C1 segment of cervical spinal cord (tissue), 14 donors: ENCODE results near the gene TGFBR3.

Source experiments
- DNase-seq, 14 donors: peaks; one replicate each; lab custom pipeline; 2025; lab: John Stamatoyannopoulos, UW

Gene TGFBR3

DNA sequence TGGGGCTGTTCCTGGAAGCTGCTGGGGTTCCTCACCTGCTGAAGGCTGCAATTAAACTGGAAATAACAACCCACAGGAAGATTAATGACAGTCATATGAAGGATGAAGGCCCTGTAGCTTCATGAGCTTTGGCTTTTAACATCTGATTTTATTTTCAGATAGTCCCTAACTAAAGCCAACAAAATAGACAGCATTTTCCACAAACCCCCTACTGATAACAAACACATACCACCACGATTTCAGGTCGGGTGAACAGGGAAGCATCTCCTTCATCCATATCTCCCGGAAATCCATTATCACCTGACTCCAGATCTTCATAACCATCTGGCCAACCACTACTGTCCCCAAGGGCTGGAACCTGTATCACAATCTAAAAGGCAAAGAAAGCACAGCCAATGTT is 169.6 kb downstream of the TGFBR3 start:
- no peak for DNase-seq

DNA sequence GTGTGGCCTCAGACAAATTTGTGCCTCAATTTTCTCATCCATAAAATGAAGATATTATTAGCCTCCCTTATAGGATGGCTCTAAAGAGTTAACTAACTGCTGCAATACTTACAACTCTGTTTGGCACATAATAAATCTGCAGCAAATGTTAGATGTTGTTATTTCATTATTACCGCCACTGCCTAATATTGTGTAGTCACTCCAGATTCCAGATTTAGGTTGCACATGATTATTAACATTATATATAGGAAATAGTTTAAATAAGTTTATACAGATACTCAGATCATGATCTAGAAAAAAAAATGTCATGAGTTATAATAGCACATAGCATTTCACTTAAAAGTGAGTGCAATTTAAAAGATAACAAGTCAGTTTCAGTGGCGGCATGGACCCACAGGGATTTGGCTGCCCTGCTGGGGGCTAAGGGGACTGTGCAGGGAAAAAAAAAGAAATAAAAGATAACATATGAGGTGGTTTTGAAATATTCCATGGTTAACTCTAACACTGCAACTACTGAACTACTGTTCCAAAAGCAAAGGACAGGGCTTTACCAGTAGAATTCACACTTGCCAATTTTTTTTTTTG is 170.4 kb downstream of the TGFBR3 start:
- DNase-seq: no peak

- no peak for DNase-seq
Measured at GRCh38 chr1:91714867-91715381, 171.0 kb downstream of the TGFBR3 start.

DNA sequence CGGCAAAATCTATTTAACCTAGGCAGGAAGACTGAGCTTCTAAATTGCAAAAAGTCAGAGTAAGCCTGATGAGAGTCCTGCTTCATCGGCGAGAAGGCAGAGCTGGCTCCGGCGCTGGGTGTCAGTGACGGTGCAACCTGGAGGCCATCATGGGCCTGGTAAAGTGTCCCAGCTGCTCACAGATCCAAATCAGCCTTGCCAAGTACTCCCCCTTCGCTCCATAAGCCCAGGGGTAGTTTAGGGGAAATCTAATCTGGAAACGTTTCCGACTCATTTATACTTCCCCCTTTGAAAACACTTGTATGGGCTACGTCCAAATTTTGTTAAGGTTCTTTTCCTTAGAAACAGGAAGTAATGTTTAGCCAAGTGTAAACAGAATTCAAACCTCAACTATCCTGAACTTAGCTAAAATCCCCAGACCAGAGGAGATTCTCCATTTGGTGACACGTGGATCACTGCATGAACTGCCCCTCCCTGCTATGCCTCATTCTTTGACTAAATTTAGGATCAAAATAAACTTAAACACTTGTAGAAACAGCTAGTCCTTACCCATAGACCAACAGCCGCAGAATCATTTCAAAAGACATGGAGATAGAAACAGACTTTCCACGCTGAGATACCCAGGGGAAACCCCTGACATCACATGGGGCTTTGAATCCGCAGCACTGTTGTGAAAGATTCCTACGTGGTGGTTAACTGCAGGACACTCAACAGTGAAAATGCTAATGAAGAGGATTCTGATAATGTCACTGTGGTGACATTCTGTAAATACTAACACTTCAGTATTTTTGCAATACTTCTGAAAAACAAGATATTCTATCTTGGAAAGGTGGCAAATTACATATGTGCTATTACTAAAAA is 172.7 kb downstream of the TGFBR3 start:
- no peak for DNase-seq

DNA sequence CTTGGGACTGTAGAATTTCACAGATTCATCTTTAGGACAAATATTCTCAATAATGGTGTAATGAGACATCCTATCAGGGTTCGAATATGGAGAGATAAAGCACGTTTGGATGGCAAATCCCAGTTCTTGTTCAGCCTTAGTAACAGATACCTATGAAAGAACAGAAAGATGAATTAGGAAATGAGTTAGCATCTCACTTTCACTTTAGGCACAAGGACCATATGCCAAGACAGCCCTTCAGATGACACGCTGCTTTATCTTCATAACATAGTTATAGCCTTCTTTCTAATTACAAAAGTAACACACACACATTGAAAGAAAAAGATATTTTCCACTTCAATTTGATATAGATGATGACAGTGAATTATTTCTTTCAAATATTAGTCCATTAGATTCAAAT is 173.6 kb downstream of the TGFBR3 start:
- no peak for DNase-seq

- no peak for DNase-seq
Measured at GRCh38 chr1:91711504-91712247, 174.3 kb downstream of the TGFBR3 start.

DNA sequence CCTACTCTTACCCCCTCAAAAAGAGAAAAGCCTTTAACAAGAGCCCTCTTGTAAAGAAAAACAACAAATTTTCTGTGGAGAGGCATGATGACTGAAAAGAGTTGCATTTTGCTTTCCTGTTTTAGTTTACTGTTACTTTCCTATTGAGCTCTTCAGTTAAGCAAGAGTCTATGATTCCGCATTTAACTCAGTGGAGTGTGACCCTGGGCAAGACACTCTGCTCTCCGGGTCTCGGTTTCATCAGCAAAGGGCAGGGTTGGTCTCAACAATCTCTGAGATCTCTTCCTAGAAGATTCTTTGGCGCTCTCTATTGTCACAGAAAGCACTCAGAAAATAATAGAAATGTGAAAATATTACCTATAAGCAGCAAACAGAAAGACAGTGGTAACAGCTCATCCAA is 175.7 kb downstream of the TGFBR3 start:
- DNase-seq: no peak

DNA sequence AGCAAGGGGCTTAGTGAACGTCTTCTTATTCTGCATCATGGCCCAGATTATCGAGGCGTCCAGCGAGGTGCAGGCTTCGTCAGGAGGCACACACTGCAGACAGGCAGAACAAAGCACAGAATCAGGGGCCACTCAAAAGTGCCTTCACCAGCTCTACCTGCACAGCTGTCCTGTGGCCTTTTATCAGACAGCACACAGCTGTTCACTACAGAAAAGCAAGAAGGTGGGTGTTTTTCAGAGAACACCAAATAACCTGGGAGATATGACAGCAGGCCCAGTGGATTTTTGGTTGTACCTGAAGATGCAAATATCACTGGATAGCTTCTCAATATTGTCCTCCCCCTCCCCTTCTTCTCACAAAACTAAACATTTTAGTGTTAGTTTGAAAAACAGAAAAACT is 177.3 kb downstream of the TGFBR3 start:
- no peak for DNase-seq

GRCh38 chr1:91707890-91708218 is 178.1 kb downstream of the TGFBR3 start:
- no peak for DNase-seq

GRCh38 chr1:91707114-91707889 is 178.6 kb downstream of the TGFBR3 start:
- no peak for DNase-seq

- DNase-seq: no peak
Measured at GRCh38 chr1:91706140-91706957, 179.6 kb downstream of the TGFBR3 start.

GRCh38 chr1:91704746-91705145 is 181.2 kb downstream of the TGFBR3 start:
- DNase-seq: no peak

DNA sequence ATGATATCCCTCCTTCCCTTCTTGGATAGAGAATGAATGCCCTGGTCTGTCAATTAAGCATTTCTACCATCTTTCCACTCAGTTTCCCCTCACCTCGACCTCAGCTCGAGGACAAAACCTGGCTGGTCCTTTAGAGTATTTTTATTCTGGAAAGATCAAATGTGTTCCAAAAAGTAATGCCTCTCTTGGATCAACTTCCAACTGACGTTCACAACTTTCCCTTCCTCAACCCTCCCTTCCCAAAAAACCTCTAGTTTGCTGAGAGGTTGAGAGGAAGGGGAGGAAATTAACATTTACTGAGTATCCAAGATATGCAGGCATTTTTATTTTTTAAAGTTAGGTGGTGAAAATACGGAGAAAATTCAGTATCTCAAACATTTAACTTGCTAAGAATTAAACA is 182.9 kb downstream of the TGFBR3 start:
- no peak for DNase-seq

DNA sequence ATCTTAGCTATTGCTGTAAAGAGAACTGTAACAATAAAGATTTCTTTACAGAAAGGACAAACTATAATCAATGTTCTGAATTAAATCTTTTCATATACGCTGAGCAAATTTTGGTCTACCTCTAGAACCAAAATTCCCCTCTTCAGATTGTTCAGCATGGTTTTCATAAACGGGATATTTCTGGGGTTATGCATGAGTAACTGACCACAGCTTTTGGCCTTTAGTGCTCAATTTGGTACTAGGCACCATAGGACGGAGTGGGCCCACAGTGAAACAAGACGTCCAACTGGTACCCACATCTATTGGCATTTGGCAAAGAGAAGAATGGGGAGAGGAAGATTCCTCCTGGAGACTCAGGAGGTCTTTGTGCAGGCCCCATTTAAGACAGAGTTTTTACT is 184.5 kb downstream of the TGFBR3 start:
- DNase-seq: no peak

GRCh38 chr1:91700771-91701471 is 185.0 kb downstream of the TGFBR3 start:
- DNase-seq: no peak

- no peak for DNase-seq
Measured at GRCh38 chr1:91700332-91700731, 185.6 kb downstream of the TGFBR3 start.

DNA sequence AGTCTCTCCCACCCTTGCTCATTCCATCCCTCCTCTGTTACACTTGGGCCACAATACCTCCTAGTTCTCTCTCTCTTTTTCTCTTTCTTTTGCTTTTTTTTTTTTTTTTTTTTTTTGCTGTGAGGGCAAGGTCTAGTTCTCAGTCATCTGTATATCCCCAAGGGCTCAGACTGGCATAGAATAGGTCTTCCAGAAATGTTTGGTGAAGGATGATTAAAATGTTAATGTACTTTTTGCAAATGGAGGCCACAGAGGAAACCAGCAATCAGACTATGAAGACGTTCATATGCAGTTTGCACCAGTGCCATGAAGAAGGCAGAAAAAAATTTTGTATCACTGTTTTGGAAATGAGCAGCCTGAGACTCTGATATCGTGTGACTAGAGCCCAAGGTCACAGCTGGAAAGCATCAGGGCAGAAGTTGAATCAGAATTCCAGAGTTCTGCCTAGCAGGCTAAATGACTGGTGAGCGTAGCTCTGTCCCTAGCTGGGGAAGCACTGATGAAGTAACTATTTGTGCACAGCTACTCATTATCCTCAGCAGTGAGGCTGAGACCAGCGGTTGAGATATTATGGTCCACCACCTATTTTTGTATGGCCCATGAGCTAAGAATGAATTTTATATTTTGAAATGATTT is 186.5 kb downstream of the TGFBR3 start:
- DNase-seq: no peak

DNA sequence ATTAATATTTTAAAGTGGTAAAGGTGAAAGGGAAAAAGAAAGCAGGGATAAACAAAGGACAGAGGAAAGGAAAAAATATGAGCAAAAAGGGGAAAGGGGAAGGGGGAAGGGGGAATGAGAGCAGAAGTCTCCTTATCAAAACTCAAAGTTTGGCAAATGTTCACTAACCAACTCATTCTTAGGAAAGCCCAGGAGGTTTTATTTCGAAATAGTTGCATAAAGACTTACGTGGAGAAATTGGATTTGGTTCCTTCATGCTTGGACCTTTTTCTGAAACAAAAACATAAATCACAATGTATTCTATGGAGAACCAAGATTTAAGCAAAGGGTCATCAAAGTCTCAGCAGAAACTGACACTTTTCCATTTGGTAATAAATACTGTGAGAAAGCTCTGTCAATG is 188.1 kb downstream of the TGFBR3 start:
- DNase-seq: no peak

GRCh38 chr1:91697416-91697815 is 188.5 kb downstream of the TGFBR3 start:
- DNase-seq: no peak

DNA sequence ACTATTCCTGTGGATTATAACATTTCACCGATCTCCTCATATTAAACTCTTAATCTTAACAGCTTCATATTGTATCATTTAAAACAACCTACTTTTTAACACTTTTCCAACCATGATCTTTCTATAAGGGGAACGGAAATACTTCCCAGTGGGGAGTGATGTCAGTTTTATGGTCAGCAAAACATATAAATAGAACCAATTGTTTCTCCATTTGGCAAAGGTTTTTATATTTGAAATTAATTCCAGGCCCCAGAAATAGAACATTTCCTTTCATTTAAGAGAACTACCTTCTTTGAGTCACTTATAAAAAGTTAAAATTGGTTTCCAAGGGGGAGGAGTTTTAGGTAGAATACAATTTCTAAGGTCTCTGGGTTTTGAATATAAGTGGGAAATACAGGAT is 189.6 kb downstream of the TGFBR3 start:
- no peak for DNase-seq
